ENCODE results near the gene DDHD1. TPM values are rescaled to one million over a fixed set of nuclear protein-coding genes. Genes with fewer than 3 reads are reported as not detected.

DDHD1 gene
- total RNA-seq, 4 donors from 2014 or later = 9.7 to 19.4 (median 14.6) TPM

GRCh38 chr14:53156238-53156637 lies 3.1 kb upstream of the DDHD1 start:
- intact Hi-C loops (cut with DNase I; ENCODE audit: low total_unique reads) = no loop called here
- DNase-seq (ENCODE audit: low spot score in 2 of 2) = no peak
- WGBS, 2 donors = 93 to 94% methylated on average over 4 of the region's 4 CpGs
- TF ChIP-seq CTCF (IDR thresholded peaks at IDR 0.05) (no peak), POLR2A (IDR thresholded peaks at IDR 0.05) (no peak)
- no peak overlapping the region for H3K4me3 ChIP-seq (ENCODE audit: low read depth, poor library complexity, severe bottlenecking)

- 63 to 70% methylated on average over 4 of the region's 4 CpGs for WGBS, 2 donors
- TF ChIP-seq POLR2A (IDR thresholded peaks at IDR 0.05) (no peak), CTCF (IDR thresholded peaks at IDR 0.05) (no peak)
- intact Hi-C loops (cut with DNase I; ENCODE audit: low total_unique reads) = no loop called here
- no peak overlapping the region for H3K4me3 ChIP-seq (ENCODE audit: low read depth, poor library complexity, severe bottlenecking)
- DNase-seq (ENCODE audit: low spot score in 2 of 2) = no peak
Observed at GRCh38 chr14:53153702-53154112, 584 bp upstream of the DDHD1 start.

GRCh38 chr14:53152184-53152886 lies 788 bp downstream of the DDHD1 start:
- 0% methylated on average over 7 to 16 of the region's 73 CpGs for WGBS, 2 donors
- TF ChIP-seq POLR2A (IDR thresholded peaks at IDR 0.05) (no peak), CTCF (IDR thresholded peaks at IDR 0.05) (no peak)
- intact Hi-C loops (cut with DNase I; ENCODE audit: low total_unique reads) = no loop called here
- peak; percentile 25 to 93 for DNase-seq (ENCODE audit: low spot score in 2 of 2)
- H3K4me3 ChIP-seq (ENCODE audit: low read depth, poor library complexity, severe bottlenecking) = peak overlapping the region; percentile 86

GRCh38 chr14:53151523-53152183 lies 1.5 kb downstream of the DDHD1 start:
- 3 to 4% methylated on average over 25 of the region's 25 CpGs for WGBS, 2 donors
- DNase-seq (ENCODE audit: low spot score in 2 of 2) = peak; percentile 20 to 85
- intact Hi-C loops (cut with DNase I; ENCODE audit: low total_unique reads) = no loop called here
- H3K4me3 ChIP-seq (ENCODE audit: low read depth, poor library complexity, severe bottlenecking) = peak overlapping the region; percentile 86
- no peak for TF ChIP-seq CTCF (IDR thresholded peaks at IDR 0.05)

GRCh38 chr14:53149668-53150316 lies 3.3 kb downstream of the DDHD1 start:
- no peak for DNase-seq (ENCODE audit: low spot score in 2 of 2)
- TF ChIP-seq CTCF (IDR thresholded peaks at IDR 0.05) (no peak), POLR2A (IDR thresholded peaks at IDR 0.05) (no peak)
- no peak overlapping the region for H3K4me3 ChIP-seq (ENCODE audit: low read depth, poor library complexity, severe bottlenecking)
- intact Hi-C loops (cut with DNase I; ENCODE audit: low total_unique reads) = no loop called here
- WGBS, 2 donors = 90 to 95% methylated on average over 4 of the region's 4 CpGs

All from lower leg skin (tissue), 4 donors.